HT-29 (cell line): ENCODE data around the gene GPR39. TPM values are rescaled to one million over a fixed set of nuclear protein-coding genes. Genes with fewer than 3 reads are reported as not detected.
"Not testable (repeated sequence)": the region's sequence is repeated elsewhere in the genome, so short reads cannot be mapped to it uniquely, and the experiment has no call there.

Experiments used
- DNase-seq: peaks from one replicate; pipeline ENCODE4 v3.0.0-alpha.2; 2015; ENCODE audit warnings: low spot score
- total RNA-seq: library from RNA; depleted of rRNA; stranded (reverse); fragments of >200 nt; shearing (Covaris generic); gene quantifications from 2 replicates; pipeline ENCODE4 v1.2.3, GENCODE V29; 2014; rRNA removed

Gene GPR39
- 17.0 and 18.0 TPM in 2 replicates for total RNA-seq

DNA sequence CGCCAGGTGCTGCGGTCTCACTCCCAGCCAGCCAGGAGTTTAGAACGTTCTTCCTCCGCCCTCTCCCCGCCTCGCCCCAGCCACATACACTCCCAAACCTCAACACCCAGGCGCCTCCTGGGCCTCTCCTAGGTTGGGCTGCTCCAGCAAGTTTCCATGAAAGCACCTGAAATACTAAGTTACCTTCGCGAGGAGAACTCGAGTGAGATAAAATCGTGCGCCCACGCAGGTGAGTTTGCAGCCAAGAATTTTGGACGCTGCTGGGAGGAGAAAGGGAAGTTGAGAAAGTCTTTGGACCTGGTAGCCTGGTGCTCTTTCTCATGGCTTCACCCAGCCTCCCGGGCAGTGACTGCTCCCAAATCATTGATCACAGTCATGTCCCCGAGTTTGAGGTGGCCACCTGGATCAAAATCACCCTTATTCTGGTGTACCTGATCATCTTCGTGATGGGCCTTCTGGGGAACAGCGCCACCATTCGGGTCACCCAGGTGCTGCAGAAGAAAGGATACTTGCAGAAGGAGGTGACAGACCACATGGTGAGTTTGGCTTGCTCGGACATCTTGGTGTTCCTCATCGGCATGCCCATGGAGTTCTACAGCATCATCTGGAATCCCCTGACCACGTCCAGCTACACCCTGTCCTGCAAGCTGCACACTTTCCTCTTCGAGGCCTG is at the start of gene GPR39:
Gene GPR39, plus strand, starts transcription at position 83 of the 673 bp plus-strand sequence.
- DNase-seq = no peak

DNA sequence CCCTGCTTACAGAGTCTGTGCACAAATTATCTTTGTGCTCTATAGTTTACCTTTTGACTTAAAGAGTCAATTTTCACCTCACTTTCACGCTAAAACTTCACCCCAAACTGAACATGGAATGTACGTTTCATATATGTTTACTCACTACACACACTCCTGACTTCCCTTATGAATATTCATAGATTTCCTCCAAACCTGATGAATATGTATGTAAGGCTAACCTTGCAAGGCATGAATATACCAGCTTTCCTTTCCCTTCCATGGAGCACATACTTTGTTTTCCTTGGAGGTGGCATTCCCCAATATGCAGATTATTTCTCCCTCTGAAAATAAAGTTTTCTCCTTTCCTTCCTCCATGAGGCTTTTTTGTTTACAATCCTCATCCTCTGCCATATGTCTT is 48.4 kb upstream of the GPR39 start:
- DNase-seq = no peak

DNA sequence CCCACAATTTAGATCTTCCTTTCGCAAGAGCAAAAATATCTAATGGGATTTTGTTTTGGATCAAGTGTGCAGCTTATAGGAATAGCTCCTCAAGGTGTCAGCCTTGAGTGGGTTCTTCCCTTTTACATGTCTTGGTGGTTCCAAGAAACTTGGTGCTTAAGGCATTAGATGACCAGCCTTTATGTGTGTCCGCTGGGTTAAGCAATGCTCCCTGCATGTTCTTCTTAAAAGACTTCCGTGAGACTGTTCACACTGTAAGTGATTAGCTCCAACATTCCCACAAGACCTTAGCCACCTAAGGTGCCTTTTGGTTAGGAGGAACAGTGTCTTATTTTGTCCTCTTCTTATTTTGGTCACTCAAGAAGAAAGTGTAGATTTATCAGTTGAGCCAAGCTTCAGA is 44.3 kb upstream of the GPR39 start:
- no peak for DNase-seq

DNA sequence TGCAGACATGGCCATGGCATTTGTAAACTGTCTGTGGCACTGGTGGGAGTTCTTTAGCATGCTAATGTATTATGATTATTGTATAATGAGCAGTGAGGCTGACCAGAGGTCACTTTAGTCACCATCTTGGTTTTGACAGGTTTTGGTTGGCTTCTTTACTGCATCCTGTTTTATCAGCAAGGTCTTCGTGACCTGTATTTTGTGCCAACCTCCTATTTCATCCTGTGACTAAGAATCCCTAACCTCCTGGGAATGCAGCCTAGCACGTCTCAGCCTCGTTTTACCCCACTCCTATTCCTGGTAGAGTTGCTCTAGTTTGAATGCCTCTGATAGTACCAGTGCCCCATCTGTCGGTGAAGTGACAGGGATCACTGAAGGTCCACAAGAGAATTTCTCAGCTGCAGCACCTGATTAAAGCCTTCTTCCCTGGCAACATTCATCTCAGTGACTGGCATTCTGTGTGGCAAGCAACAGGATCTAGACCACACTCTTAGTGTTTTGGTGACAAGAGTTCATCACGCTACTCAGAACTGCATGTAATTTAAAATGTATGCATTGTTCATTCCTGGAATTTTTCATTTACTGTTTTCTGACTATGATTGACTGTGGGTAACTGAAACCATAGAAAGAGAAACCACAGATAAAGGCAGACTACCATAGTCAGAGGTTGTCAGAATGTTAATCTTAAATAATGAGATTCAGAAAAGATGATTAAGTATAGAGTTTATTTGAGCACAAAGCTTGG is 43.0 kb upstream of the GPR39 start:
- no peak for DNase-seq

DNA sequence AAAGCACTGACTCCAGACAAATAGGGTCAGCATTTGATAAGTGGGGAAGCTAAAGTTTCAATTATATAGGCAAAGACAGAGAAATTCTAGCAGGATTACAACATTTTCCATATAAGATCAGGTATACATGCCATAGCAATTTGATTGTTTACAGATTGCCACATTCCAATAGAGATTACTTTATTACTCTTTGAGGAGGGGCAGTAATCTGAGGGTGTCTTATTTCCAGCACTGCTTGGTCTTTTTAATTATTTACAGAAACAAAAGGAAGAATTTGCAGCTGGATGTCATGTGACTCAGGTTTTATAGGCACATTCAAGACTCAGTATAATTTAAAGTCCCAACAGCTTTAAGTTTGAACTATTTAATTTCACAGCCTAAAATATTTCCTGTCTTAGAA is 42.5 kb upstream of the GPR39 start:
- DNase-seq = no peak

DNA sequence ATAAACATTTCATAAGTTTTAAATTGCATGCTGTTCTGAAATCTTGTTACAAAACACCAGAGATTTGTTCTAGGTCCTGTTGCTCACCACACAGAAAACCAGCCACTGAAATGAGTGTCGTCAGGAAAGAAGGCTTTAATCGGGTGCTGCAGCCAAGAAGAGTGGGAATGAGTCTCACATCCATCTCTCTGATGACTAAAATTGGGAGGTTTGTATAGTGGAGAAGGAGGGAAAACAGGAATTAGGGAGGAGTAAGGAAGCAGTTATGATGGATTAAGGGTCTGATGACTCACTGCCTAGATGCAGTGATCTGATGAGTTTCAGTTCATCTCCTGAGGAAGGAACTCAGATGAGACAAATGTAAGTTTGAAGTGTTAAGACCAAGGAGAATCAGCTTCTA is 42.1 kb upstream of the GPR39 start:
- DNase-seq = no peak

DNA sequence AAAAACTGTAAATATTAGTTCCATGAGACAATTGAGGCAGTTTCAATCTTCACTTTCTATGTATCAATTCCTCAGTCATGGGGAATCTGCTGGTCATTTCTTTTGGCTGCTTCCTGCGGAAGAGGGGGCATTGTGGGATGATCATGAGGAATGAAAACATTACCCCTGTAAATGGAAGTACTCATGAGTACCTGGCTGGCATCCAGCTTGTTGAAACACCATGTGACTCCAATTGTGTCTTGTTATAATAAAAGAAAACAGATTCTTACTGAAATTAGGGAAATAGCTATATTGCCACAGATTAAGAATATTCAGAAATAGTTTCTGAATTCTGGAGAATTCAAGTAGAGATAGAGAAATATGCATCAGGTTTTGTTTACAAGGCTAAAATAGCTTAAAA is 41.6 kb upstream of the GPR39 start:
- no peak for DNase-seq

DNA sequence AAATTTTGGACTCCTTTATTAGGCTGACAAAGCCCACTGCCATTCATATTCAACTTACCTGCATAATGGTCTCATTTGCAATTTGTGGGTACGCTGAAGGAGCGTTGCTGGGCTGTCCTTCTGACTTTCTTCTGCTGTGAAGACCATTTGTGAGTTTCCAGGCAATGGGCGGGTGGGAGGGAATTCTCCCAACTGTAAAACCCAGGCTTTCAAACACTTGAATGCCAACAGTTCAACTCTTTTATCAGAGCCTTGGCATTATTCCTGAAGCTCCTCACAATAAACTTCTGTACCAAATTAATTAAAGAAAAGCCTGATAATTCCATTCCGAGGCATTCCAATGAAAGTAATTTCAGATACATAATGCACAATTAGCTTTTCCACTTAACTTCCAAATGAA is 35.2 kb upstream of the GPR39 start:
- no peak for DNase-seq

DNA sequence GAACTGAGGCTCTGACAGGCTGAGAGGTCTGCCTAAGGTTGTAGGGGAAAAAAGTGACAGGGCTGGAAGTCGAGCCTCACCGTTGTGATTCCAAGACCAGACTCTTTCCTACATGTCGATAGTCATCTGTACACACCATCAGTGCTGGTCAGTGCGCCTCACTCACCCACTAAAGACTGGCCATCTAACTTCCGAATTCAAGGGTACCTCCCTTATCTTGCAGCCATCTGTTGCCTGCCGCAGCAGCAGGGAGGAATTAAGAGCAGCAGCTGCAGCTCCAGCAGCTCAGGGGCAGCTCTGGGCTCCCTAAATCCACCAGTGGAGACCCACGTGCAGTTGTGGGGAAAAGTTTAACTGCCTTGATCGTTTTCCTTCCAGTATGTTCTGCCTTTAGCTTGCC is 32.6 kb upstream of the GPR39 start:
- no peak for DNase-seq

DNA sequence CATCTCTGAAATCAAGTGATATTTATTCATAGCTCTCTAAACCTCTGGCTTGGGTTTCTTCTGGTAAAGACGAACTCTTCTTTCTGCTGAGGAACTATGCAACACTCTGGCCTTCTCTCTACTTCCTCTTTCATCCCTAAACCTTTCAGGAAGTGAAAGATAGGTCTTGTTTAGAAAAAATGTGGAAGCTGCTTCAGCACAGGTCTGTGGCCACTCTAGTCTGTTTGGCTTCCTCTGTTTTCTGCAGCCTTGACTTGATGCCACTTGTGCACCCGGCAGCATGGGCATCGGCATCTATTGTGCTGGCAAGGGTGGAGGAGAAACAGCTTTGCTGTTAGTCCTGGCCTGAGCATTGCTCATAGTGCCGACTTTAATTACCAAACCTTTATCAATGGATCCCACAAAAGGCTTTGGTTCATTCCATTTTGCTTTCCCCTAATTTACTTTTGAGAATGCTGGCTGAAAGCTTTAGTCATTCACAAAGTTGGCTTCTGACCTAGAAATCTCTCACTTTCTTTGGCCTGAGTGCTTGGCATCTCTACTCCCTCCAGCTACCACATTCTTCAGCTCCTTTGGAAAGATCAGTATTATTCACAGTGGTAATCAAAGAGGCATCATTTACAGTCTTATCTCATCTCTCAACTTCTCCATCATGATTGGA is 32.0 kb upstream of the GPR39 start:
- DNase-seq = no peak

DNA sequence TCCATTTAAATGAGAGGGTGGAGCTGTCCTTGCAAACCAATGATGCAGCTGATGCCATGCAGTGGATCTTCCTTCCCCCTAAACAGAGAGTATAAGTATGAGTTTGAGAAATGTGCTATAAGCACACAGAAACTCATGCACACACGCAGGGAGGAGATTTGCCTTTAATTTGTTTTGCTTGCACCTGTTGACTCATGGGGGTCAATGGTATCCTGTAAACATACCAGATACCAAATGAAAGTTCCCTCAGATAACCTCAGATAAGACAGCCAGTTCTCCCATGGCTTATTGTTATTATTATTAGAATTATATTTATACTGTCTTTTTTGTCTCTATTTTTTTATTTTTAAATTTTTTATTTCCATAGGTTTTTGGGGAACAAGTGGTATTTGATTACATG is 29.5 kb upstream of the GPR39 start:
- DNase-seq = no peak

DNA sequence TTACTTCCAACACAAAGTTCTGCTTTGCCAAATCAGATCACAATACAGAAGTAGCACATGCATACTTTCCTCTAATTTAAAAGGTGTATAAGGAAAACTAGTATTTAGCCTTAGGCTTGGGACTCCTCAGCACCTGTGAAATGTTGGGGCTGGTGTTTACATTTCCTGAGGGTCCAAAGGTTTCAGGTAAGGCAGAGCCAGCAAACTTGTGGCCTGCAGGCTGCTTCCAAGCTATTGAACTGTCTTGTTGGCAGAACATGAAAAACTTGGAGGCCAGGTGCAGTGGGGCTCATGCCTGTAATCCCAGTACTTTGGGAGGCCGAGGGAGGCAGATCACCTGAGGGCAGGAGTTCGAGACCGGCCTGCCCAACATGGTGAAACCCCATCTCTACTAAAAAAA is 26.5 kb upstream of the GPR39 start:
- DNase-seq = no peak

DNA sequence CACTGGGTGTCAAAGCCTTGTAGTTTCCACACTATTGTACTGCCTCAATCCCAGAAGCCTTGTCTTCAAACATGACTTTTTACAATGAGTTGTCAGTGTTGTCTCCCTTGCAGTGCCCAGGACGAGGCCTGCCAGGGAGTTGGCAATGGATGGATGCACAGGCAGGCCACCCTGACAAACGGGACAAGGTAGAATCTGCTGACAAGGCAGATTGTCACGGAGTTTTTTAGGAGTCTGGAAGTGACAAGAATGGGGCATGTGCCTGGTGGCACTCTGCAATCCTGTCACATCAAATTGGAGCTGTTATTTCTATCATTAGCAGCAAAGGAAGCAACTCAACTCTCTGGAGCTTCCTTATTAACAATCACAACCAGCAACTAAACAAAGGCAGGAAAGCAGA is 25.2 kb upstream of the GPR39 start:
- no peak for DNase-seq

DNA sequence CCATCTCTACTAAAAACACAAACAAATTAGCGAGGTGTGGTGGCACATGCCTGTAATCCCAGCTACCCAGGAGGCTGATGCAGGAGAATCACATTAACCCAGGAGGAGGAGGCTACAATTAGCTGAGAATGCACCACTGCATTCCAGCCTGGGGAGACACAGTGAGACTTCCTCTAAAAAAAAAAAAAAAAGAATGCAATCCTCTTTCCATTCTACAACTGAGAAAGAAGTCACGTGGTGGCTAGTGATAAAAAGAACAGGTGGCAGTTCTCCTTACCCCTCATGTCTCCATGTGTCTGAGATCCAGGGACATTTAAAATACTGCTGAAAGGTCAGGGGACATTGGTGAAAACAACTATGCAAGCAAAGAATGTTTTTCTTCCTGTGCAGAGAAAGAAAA is 24.4 kb upstream of the GPR39 start:
- no peak for DNase-seq

DNA sequence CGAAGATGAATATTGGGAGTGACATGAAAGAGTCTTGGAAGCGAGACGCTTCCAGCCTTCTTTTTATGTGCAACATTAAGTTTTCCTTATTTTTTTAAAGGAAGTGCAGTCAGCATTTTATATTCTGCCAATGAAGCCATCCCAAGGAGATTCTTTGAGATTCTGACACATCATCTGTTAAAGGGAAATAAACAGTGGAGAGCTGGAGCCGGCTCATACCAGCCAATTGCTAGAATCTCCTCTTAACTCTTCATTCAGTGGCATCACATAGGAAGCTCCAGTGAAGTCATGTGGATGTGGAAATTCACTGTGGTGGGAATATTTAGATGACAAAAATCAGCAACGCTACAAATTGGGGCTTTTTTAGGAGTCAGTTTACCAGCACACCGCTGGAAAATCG is 23.7 kb upstream of the GPR39 start:
- no peak for DNase-seq

DNA sequence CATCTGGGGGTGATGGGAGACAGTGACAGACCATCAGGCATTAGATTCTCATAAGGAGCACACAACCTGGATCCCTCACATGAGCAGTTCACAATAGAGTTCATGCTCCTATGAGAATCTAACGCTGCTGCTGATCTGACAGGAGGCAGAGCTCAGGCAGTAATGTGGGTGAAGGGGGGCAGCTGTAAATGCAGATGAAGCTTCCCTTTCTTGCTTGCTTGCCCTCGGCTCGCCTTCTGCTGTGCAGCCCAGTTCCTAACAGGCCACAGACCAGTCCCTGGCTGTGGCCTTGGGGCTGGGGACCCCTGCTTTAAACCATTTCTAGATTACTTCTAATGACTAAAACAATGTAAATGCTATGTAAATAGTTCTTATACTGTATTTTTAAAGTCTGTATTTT is 19.6 kb upstream of the GPR39 start:
- not testable (repeated sequence) for DNase-seq

DNA sequence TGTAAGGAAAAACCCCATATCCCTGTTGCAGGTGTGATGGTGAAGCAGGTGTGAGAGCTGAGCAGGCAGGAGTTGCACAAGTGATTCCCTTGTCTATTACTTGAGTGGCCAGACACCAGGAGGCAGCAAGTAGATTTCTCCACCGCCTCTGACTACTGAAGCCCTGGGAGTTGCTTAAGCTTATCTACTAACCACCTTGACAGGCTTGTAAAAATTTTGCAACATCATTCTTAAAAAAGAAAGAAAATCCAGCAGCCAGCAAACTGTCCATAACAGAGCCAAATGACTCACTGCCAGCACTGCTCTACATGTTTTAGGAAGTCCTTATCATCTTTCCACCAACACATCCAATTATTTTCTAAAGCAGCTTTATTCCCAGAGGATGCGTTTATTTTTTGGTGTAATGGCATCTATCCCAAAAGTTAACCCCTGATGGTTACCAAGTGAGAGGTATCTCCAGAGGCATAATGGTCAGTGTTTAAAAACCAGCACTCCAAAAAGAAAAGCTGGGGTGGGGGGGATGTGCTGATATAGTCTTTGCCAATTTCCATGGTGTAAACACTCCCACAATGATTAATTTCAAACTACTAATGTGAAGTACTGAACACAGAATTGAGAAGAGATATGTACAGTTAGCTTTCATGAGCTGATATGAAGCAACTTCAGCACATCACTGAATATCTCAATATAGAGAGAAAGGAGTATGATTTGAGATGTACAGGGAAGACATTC is 16.3 kb upstream of the GPR39 start:
- no peak for DNase-seq

DNA sequence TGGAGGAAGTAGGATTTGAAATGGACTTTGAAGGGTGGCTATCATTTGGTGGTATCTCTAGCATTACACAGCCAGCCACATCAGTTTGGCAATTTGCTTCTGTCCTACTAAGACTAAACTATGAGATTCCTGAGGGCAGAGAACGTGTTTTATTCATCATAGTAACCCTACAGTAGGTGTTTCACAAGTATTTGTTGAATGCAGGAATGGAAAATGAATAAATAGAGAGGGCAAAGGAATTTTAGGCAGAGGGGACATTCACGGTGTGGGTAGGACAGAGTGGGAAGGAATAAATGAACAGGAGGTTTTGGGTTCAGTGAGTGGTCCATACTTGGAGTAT is 15.7 kb upstream of the GPR39 start:
- no peak for DNase-seq

DNA sequence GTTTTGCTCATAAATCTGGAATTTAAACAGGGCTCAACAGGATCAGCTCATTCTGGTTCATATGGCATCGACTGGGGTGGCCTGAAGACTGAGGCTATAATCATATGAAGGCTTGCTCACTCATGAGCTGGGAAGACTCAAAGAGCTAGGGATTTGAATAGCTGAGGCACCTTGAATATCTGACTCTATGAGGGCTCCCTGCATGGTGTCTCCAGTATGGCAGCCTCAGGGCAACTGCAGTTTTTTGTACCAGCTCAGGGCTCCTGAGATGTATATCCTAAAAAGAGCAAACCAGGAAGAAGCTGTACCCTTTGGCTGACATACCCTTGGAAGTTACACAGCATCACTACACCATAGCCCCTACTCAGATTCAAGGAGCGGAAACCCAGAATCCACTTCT is 15.3 kb upstream of the GPR39 start:
- no peak for DNase-seq

DNA sequence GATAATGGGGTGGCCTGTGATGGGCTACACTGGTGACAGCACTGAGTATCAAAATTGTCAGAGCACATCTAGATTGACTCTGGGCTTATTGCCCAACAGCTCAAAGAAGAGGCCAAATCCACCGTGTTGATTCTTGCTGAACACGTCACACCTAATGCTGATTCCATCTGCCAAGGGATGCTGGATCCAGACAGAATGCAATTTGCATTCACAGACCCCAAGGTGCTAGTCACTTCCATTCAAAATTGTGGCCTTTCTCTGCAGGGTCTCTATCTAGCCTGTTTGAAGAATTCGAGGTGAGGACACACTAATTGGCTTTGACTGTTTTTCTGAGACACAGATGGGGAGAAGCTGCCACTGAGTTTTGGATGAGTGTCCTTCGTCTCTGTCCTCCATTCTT is 13.5 kb upstream of the GPR39 start:
- DNase-seq = no peak

DNA sequence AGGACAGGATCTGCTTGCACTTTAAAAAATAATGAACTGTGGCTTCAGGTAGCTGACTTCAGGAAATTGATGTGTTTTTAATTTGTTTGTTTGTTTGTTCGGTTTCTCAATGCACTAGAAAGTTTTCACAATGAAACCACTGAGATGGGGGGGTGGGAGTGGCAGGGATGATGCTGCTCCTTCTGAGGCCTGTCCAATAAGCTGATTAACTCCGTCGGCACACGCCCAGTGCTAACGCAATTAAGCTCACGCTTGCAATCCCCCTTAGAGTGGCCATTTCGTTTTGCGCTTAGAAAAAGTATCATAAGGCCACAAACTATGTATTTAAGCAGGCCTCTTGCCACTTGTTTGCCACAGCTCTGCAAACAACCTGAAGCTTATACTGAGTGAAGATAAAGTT is 12.5 kb upstream of the GPR39 start:
- no peak for DNase-seq

DNA sequence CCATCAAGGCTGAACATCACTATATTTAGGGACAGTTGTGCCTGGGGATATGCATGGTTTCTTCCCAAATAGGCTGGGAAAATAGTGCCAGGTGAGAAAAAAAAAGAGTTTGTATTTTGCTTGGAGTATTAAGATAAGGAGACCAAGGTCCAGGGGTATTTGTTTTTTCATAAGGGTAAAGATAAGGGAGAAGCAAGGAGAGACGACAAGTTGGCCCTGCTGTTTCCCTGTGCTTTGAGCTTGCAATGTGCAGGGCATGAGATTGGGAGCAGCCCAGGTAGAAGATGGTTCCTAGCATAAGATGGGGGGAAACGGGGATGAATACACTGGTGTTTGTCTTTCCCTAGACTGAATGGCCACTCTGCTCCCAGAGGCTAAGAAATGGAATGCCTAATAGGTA is 8.8 kb upstream of the GPR39 start:
- DNase-seq = no peak
